ENCODE data around the gene UBN1. TPM values are rescaled to one million over a fixed set of nuclear protein-coding genes. Genes with fewer than 3 reads are reported as not detected.
"Not testable (repeated sequence)": the region's sequence is repeated elsewhere in the genome, so short reads cannot be mapped to it uniquely, and the experiment has no call there.

Gene UBN1
- total RNA-seq, 1 donor from 2014 or later: 30.1 TPM

DNA sequence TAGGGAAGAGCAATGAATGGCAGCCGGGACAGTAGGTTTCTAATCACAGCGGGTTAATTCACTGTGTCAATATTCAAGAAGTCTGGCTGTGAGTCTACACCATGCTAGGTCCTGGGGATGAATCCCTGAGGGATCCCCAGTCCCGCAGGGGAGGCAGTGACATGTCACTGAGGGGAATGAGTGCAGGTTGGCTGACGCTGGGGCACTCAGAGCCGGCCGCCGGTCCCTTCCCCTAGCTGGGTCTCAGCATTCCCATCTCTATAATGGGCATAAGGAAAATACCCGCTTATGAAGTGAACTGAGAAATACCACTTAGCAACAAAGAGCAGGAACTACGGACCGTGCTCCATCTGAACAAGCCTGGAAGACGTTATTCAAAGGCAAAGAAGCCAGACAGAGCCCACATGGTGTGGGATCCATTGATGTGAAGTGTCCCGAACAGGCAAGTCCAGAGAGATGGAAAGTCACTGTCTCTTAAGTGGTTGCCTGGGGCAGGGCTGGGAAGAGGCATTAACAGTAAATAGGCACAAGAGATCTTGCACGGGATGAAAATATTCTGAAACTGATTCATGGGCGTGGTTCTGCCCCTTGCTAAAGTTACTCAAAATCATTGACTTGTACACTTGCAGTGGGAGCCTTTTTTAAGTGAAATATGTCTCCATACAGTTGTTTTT is 57.8 kb downstream of the UBN1 start:
- DNase-seq: no peak

DNA sequence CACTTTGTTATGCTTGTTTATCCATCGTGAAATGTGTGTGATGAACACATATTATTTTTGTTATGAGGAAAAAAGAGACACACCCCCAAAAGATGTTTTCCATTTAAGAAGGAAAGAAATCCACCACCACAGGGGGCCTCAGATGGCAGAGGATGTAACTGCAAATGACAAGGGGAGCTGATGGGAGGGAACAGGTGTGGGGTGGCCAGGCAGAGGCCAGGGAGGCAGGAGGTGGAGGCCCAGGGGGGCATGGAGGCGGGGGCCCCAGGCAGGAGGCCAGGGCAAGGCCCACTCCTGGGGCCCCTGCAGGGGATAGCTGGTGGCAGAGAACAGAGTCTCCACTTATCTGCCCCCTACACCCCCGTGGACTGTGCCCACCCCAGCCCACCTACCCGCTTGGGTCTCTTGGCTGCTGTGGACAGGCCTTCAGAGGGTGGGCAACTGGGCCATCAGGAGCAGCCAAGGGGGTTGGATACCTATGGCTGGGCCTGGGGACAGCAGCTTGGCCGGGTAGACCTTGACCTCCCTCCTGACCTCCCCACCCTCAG is 61.6 kb downstream of the UBN1 start:
- no peak for DNase-seq

DNA sequence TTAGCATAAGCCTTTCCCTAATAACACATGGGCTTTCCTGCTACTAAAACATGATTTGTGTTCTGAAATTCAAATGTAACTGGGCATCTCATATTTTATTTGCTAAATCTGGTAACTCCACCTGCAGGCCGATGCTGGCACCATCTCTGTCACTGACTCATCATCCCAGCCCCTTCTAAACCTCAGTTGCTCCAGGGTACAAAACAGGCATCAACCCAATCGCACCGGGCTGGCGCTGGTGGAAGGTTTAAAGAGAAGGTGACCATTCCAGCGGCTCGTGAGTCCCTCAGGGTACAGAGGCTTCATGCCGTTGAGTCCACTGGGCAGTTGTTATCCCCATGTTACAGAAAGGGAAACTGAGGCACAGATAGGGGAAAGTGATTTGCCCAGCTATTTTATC is 62.5 kb downstream of the UBN1 start:
- no peak for DNase-seq

DNA sequence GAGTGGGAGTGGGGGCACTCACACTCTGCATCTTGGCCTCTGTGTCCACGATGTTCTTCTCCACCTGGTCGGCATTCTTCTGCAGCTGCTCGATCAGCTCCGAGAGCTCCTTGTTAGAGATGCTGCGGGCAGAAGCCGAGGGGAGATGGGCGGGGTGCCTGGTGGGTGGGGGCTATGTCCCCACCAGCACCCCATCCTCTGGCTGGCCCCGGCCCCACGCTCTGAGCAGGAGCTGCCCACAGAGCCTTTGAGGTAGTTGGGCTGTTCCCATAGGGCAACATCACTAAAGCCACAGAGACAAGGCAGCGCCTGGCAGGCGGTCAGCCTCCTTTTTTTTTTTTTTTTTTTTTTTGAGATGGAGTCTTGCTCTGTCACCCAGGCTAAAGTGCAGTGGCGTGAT is 63.5 kb downstream of the UBN1 start:
- DNase-seq: no peak

DNA sequence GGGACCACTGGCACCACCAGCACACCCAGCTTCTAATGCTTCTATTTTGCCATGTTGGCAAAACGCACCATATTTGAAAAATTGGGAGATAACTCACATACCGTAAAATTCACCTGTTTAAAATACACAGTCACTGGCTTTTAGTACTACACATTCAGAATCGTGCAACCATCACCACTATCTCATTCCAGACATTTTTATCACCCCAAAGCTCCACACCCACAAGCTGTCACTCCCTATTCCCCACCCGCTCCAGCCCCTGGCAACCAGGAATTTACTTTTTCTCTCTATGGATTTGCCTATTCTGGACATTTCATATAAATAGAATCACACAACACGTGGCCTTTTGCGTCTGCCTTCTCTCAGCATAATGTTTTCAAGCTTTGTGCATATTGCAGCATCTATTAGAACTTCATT is 64.7 kb downstream of the UBN1 start:
- DNase-seq: no peak

DNA sequence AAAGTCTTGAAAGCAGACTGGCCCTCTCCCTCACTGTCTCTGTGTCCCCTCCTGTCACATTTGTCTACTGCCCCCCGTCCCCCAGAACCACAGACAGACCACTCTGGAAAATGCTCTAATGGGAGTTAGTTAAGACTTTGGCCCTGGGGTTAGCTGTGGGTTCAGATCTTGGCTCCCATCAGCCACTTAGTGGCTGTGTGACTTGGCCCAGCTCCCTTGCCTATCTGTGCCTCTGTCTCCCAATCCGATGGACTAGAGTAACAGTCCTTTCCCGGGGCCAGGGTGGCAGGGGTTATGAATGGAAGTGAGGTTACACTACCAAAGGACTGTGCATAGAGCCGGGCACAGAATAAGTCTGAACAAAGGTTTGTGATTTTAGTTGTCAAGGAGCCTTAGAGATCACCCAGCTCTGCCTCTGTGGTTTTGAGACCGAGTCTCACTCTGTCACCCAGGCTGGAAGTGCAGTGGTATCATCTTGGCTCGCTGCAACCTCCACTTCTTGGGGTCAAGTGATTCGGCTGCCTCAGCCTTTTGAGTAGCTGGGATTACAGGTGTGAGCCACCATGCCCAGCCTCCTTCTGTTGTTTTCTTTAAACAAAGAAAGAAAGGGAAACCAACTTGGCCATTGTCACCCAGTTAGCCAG is 66.0 kb downstream of the UBN1 start:
- no peak for DNase-seq

DNA sequence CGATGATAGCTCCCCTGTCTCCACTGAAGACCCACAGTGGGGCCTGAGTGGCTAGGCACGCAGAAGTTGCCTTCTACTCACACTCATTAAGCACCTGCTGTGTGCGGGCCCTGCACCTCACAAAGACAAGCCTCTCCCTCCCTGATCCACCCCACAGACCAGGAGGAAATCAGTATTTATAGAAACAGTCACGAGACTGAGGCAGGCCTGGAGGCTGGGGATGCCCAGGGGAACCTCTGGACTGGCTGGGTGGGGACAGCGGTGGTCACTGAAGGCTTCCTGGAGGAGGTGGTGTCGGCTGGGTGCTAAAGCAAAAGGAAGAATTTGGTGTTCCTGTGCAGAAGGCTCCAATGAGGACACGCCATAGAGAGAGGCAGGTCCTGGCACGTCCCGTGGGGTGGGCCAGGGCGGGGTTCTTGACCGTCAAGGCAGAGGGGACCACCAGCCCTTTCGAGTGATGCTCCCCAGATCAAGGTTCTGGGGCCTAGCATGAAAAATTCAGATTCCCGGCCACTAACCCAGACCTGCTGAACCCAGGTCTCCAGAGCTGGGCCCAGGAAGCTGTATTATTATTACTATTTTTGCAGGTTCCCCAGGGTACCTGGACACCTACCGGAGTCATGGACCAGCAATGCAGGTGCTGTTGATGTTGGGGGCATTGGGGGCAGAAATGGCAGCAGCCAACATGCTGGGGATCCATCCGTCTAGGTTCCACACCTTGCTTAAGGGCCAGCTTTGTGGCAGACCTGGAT is 66.7 kb downstream of the UBN1 start:
- no peak for DNase-seq

DNA sequence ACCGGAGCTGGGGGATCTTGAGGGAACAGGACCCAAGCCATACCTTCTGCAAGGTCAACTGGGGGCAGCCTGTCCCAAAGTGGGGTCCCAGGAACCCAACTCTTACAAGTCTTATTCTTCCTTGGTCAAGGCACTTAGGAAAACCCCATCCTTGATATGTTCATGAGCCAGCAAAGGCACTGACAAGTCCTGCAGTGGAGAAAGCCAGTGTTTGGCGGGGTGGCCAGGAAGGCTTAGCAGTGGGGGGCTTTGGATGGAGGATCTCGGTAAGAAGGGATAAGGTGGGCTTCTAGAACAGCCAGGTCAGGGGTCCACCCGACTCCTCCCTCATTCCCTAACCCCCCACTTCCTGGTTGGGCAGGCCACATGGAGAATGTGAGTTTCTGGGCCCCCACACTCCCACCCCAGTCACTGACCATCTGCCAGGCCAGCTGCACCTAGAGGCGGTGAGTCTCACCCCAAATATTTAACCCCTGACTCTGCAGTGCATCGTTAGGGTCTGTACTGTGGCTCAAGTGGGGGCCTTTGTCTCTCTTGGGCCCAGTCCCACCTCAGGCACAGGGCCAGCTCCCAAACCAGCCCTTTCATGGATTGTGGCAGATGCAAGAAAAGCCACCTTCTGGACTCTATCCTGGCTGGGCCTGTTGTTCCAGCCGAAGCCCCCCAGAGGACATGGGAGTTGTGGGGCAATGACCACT is 67.4 kb downstream of the UBN1 start:
- DNase-seq: no peak

DNA sequence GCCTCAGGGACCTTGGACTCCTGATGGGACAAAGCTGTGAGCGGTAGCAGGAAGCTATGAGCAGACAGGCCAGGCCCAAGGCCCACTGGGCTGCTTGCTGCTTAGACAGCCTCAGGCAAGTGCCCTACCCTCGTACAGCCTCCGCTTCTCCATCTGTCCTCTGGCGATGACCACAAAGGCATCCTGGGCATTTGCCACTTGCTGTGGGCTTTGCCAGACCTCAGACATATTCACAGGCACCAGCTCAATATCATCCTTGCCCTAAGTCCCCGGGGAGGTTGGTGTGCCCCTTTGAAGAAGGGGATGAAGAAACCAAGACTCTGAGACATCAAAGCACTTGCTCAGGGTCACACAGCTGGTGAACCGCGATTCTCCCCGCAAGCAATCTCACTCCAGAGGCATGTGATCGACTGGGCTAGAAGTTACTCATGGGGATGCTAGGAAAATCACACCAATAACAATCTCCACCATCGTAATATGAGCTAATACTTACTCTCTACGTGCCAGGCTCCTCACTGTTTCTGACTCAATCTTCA is 68.0 kb downstream of the UBN1 start:
- DNase-seq: no peak

DNA sequence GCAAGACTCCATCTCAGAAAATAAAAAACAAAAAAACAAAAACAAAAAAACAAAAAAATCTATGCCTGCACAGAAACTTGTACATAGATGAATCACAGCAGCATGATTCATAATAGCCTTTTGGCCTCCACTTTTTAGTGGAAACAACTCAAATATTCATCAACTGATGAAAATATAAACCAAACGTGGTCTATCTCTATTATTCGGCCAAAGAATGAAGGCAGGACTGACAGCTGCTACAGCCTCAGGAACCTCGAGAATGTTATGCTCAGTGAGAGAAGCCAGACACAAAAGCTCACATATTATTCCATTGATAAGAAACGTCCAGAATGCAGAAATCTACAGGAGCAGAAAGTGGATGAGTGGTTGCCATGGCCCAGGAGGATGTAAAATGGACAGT is 69.8 kb downstream of the UBN1 start:
- DNase-seq: no peak

DNA sequence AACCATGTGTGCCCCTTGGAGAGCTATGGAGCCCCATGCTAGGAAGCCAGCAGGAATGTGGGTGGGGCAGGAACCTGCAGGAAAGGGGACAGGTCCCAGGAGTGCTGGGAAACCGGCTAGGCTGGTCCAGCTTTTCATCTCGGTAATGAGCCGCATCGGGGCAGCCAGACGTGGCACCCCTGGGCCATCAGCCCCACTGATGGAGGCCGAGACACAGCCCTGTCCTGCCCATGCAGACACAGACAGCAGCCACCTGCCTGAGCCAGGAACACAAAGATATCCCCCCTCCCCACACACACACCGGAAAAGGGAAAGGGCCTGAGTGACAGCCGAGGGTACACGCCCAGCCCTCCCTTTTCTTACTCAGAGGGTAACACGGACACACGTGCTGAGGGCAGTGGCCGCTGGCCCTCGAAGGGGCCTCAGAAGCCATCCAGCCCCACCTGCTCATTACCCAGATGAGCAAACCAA is 71.5 kb downstream of the UBN1 start:
- DNase-seq: no peak

DNA sequence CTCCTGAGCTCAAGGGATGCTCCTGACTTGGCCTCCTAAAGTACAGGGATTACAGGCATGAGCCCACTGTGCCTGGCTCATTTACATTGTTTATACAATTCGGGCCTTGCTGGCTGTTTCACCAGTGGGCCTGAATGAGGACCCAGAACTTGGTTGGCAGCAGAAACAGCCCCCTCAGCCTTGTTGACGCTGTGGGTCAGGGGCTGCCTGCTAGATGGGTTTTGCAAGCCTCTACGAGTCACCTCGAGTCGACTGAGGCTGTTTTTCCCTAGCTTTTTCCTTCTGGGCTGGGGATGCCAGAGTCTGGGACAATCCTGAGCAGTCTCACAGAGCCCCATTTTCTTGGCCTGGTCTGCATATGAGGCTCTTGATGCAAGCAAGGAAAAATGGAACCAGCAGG is 73.5 kb downstream of the UBN1 start:
- no peak for DNase-seq

DNA sequence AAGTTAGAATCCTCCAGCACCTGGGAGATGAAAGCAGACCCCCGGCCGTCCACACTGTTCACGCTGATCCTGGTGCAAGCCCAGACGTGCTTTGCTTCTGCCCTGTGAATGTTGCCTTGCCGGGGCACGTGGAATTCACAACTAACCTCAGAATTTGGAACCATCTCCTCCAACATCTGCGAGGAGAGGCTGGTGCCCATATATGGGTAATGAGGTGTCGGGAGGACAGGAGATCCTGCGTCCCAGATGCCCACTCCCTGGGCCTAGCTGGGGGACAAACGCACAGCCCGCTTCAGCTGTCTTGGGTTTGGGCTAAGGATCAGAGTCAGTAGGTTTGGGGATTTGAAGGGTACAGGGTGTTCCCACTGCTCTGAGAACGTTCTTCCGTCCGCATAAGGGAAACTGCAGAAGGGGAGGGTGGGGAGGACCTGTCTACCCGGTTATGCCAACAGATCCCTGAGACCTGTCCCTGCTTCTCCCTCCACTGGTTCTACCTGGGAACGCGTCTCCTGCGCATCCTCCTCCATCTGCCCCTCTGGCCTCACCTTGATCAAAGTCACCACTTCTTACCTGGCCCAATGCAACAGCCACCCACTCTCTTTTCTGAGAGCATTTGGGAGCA is 75.6 kb downstream of the UBN1 start:
- DNase-seq: no peak

DNA sequence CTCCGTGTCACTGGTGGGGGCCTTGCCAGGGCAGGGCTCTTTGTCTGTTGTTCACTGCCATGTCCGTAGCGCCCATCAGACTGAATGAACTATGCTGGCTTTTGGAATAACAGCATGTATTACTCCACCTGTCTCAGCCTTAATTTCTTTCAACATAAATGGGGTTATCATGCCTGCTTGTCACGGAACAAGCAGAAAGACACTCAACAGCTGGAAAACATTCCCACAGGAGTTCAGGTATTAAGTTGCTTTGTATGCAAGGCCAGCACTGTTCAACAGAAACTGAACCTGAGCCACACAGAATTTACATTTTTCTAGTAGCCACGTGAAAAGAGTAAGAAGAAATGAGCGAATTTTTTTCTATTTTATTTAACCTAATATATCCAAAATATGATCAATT is 76.6 kb downstream of the UBN1 start:
- no peak for DNase-seq

DNA sequence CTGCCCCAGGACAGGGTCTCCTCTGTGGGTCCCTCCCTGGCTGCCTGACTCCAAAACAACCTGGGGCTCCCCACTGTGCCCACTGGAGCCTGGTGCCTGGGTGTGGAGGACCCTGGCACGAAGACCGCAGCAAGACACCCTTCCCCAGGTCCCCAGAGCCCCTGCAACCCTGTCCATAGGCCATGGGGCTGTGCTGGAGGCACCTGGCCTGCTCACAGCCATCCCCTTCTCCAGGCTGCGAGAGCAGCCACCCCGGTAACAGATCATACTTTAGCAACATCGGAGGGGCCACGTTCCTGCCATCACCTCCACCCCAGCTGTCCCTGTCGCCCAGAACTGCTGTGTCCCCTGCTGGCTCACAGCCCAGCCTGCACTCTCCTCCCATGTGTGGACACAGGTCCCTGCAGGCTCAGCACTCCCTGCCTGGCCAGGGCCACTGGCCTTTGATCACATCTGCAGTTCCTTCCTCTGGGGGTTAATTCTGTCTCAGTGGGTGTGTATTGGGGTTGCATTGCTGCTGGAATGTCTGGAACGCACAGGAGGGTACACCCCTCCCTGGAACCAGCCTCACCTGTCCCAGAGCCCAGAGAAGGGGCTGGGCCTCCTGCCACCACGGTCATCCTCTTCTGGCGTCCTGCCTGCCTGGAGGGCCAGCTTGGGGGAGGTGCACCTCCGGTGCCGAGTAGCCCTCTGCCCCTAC is 77.5 kb downstream of the UBN1 start:
- no peak for DNase-seq

DNA sequence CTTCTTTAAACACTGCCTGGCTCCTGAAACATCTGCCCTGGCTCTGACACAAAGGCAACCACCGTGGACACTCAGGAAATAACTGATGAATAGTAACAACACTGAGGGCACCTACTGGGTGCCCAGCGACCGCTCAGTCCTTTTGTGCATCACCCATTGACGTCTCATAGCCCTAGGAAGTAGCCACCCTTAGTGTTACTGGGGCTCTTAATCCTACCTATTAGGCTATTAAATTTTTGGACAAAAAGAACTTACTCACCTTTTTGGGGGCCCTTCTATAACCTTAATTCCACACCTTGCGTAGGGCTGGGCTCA is 78.0 kb downstream of the UBN1 start:
- no peak for DNase-seq

DNA sequence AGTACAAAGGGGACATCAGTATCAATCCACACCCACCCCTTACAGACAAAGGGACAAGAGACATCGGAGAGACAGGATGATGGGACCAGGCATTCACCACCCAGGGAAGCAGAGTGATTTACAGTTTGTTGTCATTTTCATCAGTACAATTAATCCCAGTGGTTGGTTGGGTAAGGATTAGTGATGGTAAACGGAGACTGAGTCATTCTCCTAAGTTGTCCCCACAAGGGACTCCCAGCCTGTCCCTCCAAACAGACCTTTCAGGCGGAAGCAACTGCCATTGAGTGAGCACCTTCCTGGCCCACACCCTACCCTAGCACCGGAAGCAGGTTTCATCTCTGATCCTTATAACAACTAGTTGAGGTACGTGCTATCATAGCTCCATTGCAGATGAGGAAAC is 78.5 kb downstream of the UBN1 start:
- no peak for DNase-seq

DNA sequence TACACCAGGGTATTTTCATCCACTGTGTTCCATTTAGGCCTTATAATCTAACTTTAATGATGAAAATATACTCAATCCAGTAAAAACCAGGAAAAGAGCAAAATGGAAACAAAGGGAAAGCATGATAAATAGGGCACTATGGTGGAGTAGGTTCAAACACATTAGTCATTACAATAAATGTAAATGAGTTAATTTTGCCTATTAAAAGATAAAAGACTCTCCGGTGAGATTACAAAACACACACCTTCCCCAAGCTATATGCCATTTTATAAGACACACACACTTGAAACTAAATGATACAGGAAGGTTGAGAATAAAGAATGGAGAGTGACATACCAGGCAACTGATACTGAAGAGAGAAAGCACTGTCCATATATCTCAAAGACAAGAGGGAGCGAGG is 79.6 kb downstream of the UBN1 start:
- DNase-seq: no peak

DNA sequence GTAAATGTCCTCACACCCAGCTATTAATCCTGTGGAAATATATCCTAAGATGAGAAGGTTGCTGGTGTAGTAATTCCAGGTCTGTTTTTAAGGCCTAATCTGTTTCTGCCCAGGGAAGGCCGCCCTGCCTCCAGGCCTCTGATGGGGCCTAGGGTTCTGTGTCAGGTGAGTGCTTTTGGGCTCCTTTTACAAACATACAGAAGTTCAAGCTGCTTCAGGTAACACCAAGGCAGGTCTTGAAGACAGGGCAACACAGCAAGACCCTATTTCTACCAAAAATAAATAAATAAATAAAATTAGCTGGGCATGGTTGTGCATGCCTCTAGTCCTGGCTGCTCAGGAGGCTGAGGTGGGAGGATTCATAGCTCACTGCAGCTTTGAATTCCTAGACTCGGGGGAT is 80.4 kb downstream of the UBN1 start:
- no peak for DNase-seq

DNA sequence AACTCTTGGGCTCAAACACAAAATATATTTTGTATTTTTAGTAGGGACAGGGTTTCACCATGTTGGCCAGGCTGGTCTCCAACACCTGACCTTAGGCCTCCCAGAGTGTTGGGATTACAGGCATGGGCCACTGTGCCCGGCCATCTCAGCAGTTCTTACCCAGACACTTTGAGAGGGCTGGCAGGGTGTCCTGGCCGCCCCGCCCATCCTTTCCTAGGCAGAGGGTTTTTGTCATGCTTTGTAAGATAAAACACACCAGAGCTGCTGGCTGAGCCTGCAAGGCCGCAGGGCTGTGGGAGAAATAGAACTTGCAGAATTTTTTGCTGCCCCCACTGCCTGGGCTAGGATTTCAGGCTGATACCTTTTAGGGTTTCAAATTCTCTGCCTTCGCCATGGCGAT is 80.9 kb downstream of the UBN1 start:
- no peak for DNase-seq

DNA sequence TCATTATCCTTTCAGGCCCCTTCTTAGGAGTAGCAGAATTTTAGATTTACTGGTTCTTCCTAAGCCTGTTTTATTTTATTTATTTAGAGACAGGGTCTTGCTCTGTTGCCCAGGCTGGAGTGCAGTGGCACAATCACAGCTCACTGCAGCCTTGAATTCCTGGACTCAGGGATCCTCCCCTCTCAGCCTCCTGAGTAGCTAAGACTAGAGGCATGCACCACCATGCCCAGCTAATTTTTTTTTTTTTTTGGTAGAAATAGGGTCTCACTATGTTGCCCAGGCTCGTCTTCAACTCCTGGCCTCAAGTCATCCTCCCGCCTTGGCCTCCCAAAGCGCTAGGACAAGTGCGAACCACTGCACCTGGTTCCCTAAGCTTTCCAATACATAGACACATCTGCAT is 82.3 kb downstream of the UBN1 start:
- not testable (repeated sequence) for DNase-seq

DNA sequence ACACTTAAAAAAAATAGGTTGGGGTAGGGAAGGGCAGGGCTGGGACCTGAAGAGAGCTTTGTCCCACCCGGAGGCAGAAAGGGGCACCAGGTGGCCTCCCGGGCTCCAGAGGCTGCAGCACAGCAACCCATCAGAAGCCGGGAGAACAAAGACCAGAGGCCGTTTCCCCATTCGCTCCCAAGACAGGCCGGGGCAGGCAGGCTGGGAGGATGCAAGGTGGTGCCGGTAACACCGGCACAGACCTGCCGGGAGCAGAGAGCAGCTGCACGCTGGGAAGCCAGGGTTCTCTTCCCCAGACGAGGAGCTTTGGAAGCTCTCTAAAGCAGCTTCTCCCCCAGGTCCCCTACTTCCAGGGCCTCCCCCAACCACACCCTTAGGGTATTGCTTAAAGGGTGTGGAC is 84.1 kb downstream of the UBN1 start:
- DNase-seq: no peak

All from dermis blood vessel endothelial cell (primary cell).